ENCODE measurements around the gene TCEAL1. TPM values are rescaled to one million over a fixed set of nuclear protein-coding genes. Genes with fewer than 3 reads are reported as not detected.

The TCEAL1 gene
- total RNA-seq, 4 donors from 2014 or later = 49.3 to 63.1 (median 54.3) TPM

- TF ChIP-seq EP300 (IDR thresholded peaks at IDR 0.05) (no peak), POLR2A (IDR thresholded peaks at IDR 0.05) (no peak), POLR2AphosphoS5 (IDR thresholded peaks at IDR 0.05) (no peak), CTCF (IDR thresholded peaks at IDR 0.05) (no peak)
- H3K27me3 ChIP-seq = no peaks in the 10 kb centered on the region
- peaks cover 10% of the 10 kb centered on the region for H3K4me1 ChIP-seq
- no peaks in the 10 kb centered on the region for H3K9me3 ChIP-seq
- DNase-seq (ENCODE audit: low spot score in 2 of 2) = no peak
- H3K36me3 ChIP-seq = no peaks in the 10 kb centered on the region
- H3K27ac ChIP-seq = no peak overlapping the region
- H3K4me3 ChIP-seq = no peak overlapping the region
Observed at GRCh38 chrX:103626855-103627254, 1.9 kb upstream of the TCEAL1 start.

GRCh38 chrX:103629318-103630170 lies 769 bp downstream of the TCEAL1 start:
- Histone ChIP-seq H3K4me1 (peaks cover 10% of the 10 kb centered on the region), H3K36me3 (no peaks in the 10 kb centered on the region), H3K9me3 (no peaks in the 10 kb centered on the region), H3K4me3 (peak overlapping the region; percentile 65), H3K27me3 (no peaks in the 10 kb centered on the region), H3K27ac (peak overlapping the region; percentile 94)
- TF ChIP-seq EP300 (IDR thresholded peaks at IDR 0.05) (no peak), CTCF (IDR thresholded peaks at IDR 0.05) (peak in 1 of 2 donors; percentile 25), POLR2A (IDR thresholded peaks at IDR 0.05) (peak; percentile 10 to 51), POLR2AphosphoS5 (IDR thresholded peaks at IDR 0.05) (no peak)
- peak; percentile 74 to 82 for DNase-seq (ENCODE audit: low spot score in 2 of 2)
- WGBS = 24% methylated on average over 41 of the region's 49 CpGs

GRCh38 chrX:103630171-103630511 lies 1.4 kb downstream of the TCEAL1 start:
- Histone ChIP-seq H3K36me3 (no peaks in the 10 kb centered on the region), H3K4me1 (peaks cover 10% of the 10 kb centered on the region), H3K27ac (peak overlapping the region; percentile 94), H3K4me3 (peak overlapping the region; percentile 65), H3K27me3 (no peaks in the 10 kb centered on the region), H3K9me3 (no peaks in the 10 kb centered on the region)
- DNase-seq (ENCODE audit: low spot score in 2 of 2) = no peak
- WGBS = 34% methylated on average over 6 of the region's 6 CpGs
- TF ChIP-seq POLR2A (IDR thresholded peaks at IDR 0.05) (no peak), CTCF (IDR thresholded peaks at IDR 0.05) (no peak), EP300 (IDR thresholded peaks at IDR 0.05) (no peak), POLR2AphosphoS5 (IDR thresholded peaks at IDR 0.05) (no peak)

GRCh38 chrX:103631145-103631544 lies 2.4 kb downstream of the TCEAL1 start:
- WGBS = 75% methylated on average over 5 of the region's 5 CpGs
- no peak overlapping the region for H3K4me3 ChIP-seq
- no peak overlapping the region for H3K27ac ChIP-seq
- TF ChIP-seq CTCF (IDR thresholded peaks at IDR 0.05) (no peak), EP300 (IDR thresholded peaks at IDR 0.05) (no peak), POLR2A (IDR thresholded peaks at IDR 0.05) (no peak), POLR2AphosphoS5 (IDR thresholded peaks at IDR 0.05) (no peak)
- no peaks in the 10 kb centered on the region for H3K27me3 ChIP-seq
- no peak for DNase-seq (ENCODE audit: low spot score in 2 of 2)
- peaks cover 10% of the 10 kb centered on the region for H3K4me1 ChIP-seq
- no peaks in the 10 kb centered on the region for H3K36me3 ChIP-seq
- no peaks in the 10 kb centered on the region for H3K9me3 ChIP-seq

GRCh38 chrX:103635436-103635835 lies 6.7 kb downstream of the TCEAL1 start:
- Histone ChIP-seq H3K36me3 (no peaks in the 10 kb centered on the region), H3K27ac (no peak overlapping the region), H3K4me3 (no peak overlapping the region), H3K27me3 (no peaks in the 10 kb centered on the region), H3K4me1 (peaks cover 1% of the 10 kb centered on the region), H3K9me3 (no peaks in the 10 kb centered on the region)
- TF ChIP-seq CTCF (IDR thresholded peaks at IDR 0.05) (no peak), EP300 (IDR thresholded peaks at IDR 0.05) (no peak), POLR2A (IDR thresholded peaks at IDR 0.05) (no peak), POLR2AphosphoS5 (IDR thresholded peaks at IDR 0.05) (no peak)
- no peak for DNase-seq (ENCODE audit: low spot score in 2 of 2)
- 64% methylated on average over 2 of the region's 2 CpGs for WGBS

All from suprapubic skin (tissue), 4 donors.